Smooth muscle cell (in vitro differentiated cells): Measurements from ENCODE around the gene PA2G4. TPM values are rescaled to one million over a fixed set of nuclear protein-coding genes. Genes with fewer than 3 reads are reported as not detected.

ENCODE experiments used
- DNase-seq: peaks from one replicate; lab custom pipeline; 2025; ENCODE audit not compliant: unreplicated experiment; lab: John Stamatoyannopoulos, UW
- H2AFZ ChIP-seq: fragments of 200-600 bp; sonication (generic); 2 replicates; pipeline ENCODE4 v1.6.0; 2016; ENCODE audit warnings: antibody characterized with exemption, low read depth, mild to moderate bottlenecking
- H3F3A ChIP-seq: fragments of 200-600 bp; sonication (generic); 2 replicates; pipeline ENCODE4 v1.6.0; 2017; ENCODE audit warnings: antibody characterized with exemption, low read depth
- H3K27ac ChIP-seq: fragments of 200-600 bp; sonication (generic); 2 replicates; pipeline ENCODE4 v1.5.1; 2016; ENCODE audit warnings: low read depth, mild to moderate bottlenecking
- H3K27me3 ChIP-seq: fragments of 200-600 bp; sonication (generic); 2 replicates; pipeline ENCODE4 v1.6.1; 2016; ENCODE audit warnings: low read depth, mild to moderate bottlenecking
- H3K36me3 ChIP-seq: fragments of 200-600 bp; sonication (generic); 2 replicates; pipeline ENCODE4 v1.5.1; 2016; ENCODE audit warnings: low read depth
- H3K4me1 ChIP-seq: fragments of 200-600 bp; sonication (generic); 2 replicates; pipeline ENCODE4 v1.5.1; 2016; ENCODE audit warnings: low read depth
- H3K4me2 ChIP-seq: fragments of 200-600 bp; sonication (generic); 2 replicates; pipeline ENCODE4 v1.6.0; 2016; ENCODE audit warnings: mild to moderate bottlenecking
- H3K4me3 ChIP-seq: fragments of 200-600 bp; sonication (generic); 2 replicates; pipeline ENCODE4 v1.5.1; 2016; ENCODE audit warnings: mild to moderate bottlenecking
- H3K79me2 ChIP-seq: fragments of 200-600 bp; sonication (generic); 2 replicates; pipeline ENCODE4 v1.6.0; 2016; ENCODE audit warnings: low read depth, mild to moderate bottlenecking
- H3K9ac ChIP-seq: fragments of 200-600 bp; sonication (generic); 2 replicates; pipeline ENCODE4 v1.6.0; 2016; ENCODE audit warnings: low read depth
- H3K9me3 ChIP-seq: fragments of 200-600 bp; sonication (generic); replicated peaks from 2 replicates; pipeline ENCODE4 v1.5.1; 2016; ENCODE audit warnings: low read depth
- H4K20me1 ChIP-seq: fragments of 200-600 bp; sonication (generic); 2 replicates; pipeline ENCODE4 v1.6.0; 2016; ENCODE audit warnings: low read depth
- CTCF ChIP-seq: fragments of 200-600 bp; sonication (generic); IDR thresholded peaks from 2 replicates; pipeline ENCODE4 v1.5.1; 2017; ENCODE audit warnings: borderline replicate concordance, mild to moderate bottlenecking, antibody characterized with exemption; ENCODE audit not compliant: insufficient read depth, poor library complexity, severe bottlenecking
- WGBS: methylation state at CpG from one replicate; pipeline ENCODE4 v1.1.7; 2016; ENCODE audit warnings: low lambda C conversion rate; 5-methylcytosine and 5-hydroxymethylcytosine counted together
- polyA plus RNA-seq: library from polyadenylated mRNA; unstranded; fragments of >200 nt; fragmentation: Nextera tagmentation; extraction: Ambion mirVana; gene quantifications from 2 replicates; pipeline ENCODE4 v1.2.1, GENCODE V29; 2016
- total RNA-seq: library from RNA; depleted of rRNA; stranded (reverse); fragments of >200 nt; gene quantifications from 2 replicates; pipeline ENCODE4 v1.2.3, GENCODE V29; 2014

PA2G4 gene
- total and polyA plus RNA-seq, 2 experiments from 2014 or later: 99.8 to 118 TPM

- Histone ChIP-seq H3K9me3 (no peaks in the 10 kb centered on the region), H3K27ac (peak overlapping the region; percentile 82), H3K4me1 (peaks cover 35% of the 10 kb centered on the region), H3K27me3 (no peaks in the 10 kb centered on the region), H3K79me2 (peaks cover 30% of the 10 kb centered on the region), H3K4me3 (no peak overlapping the region), H3K4me2 (no peak overlapping the region), H3K36me3 (no peaks in the 10 kb centered on the region), H2AFZ (no peak overlapping the region), H3K9ac (no peak overlapping the region), H3F3A (peaks cover 59% of the 10 kb centered on the region), H4K20me1 (peaks cover 56% of the 10 kb centered on the region)
- TF ChIP-seq CTCF: no peak
- WGBS: 72% methylated on average over 11 of the region's 11 CpGs
- no peak for DNase-seq
These were observed 58.3 kb downstream of the PA2G4 start for GRCh38 chr12:56162468-56163290.

Other genes starting within 250 kb of the PA2G4 start
- gene PYM1, start 176.7 kb upstream of the PA2G4 start, total RNA-seq: 28.6 and 36.0 TPM in 2 replicates
- gene PYM1, start 176.7 kb upstream of the PA2G4 start, polyA plus RNA-seq: 48.2 and 51.2 TPM in 2 replicates
- 86.0 and 87.1 TPM in 2 replicates for gene DGKA, start 173.4 kb upstream of the PA2G4 start, total RNA-seq
- gene DGKA, start 173.4 kb upstream of the PA2G4 start, polyA plus RNA-seq: 66.3 and 125 TPM in 2 replicates
- 1.8 and 4.7 TPM in 2 replicates for gene PMEL, start 138.5 kb upstream of the PA2G4 start, total RNA-seq
- gene PMEL, start 138.5 kb upstream of the PA2G4 start, polyA plus RNA-seq: 1.4 and 1.9 TPM in 2 replicates
- 36.5 and 37.5 TPM in 2 replicates for gene CDK2, start 137.7 kb upstream of the PA2G4 start, total RNA-seq
- 25.8 and 33.3 TPM in 2 replicates for gene CDK2, start 137.7 kb upstream of the PA2G4 start, polyA plus RNA-seq
- 77.2 and 90.4 TPM in 2 replicates for gene RAB5B, start 130.5 kb upstream of the PA2G4 start, total RNA-seq
- 81.9 and 93.4 TPM in 2 replicates for gene RAB5B, start 130.5 kb upstream of the PA2G4 start, polyA plus RNA-seq
- 9.8 and 19.1 TPM in 2 replicates for gene SUOX, start 107.3 kb upstream of the PA2G4 start, total RNA-seq
- gene SUOX, start 107.3 kb upstream of the PA2G4 start, polyA plus RNA-seq: 12.8 and 13.8 TPM in 2 replicates
- gene IKZF4, start 83.5 kb upstream of the PA2G4 start, total RNA-seq: 3.9 and 4.2 TPM in 2 replicates
- gene IKZF4, start 83.5 kb upstream of the PA2G4 start, polyA plus RNA-seq: 5.4 and 6.8 TPM in 2 replicates
- 731 and 845 TPM in 2 replicates for gene RPS26, start 62.6 kb upstream of the PA2G4 start, total RNA-seq
- gene RPS26, start 62.6 kb upstream of the PA2G4 start, polyA plus RNA-seq: 282 and 323 TPM in 2 replicates
- 7.2 and 9.2 TPM in 2 replicates for gene ERBB3, start 24.4 kb upstream of the PA2G4 start, total RNA-seq
- gene ERBB3, start 24.4 kb upstream of the PA2G4 start, polyA plus RNA-seq: 1.2 and 9.8 TPM in 2 replicates
- 2,929 and 3,246 TPM in 2 replicates for gene RPL41, start 12.1 kb downstream of the PA2G4 start, total RNA-seq
- 2,414 and 2,571 TPM in 2 replicates for gene RPL41, start 12.1 kb downstream of the PA2G4 start, polyA plus RNA-seq
- gene ZC3H10, start 13.7 kb downstream of the PA2G4 start, total RNA-seq: 1.9 and 6.7 TPM in 2 replicates
- 2.8 TPM in 2 replicates for gene ZC3H10, start 13.7 kb downstream of the PA2G4 start, polyA plus RNA-seq
- 76.0 and 87.7 TPM in 2 replicates for gene ESYT1, start 23.7 kb downstream of the PA2G4 start, total RNA-seq
- 69.5 and 77.0 TPM in 2 replicates for gene ESYT1, start 23.7 kb downstream of the PA2G4 start, polyA plus RNA-seq
- gene MYL6B, start 48.0 kb downstream of the PA2G4 start, total RNA-seq: 44.5 and 59.0 TPM in 2 replicates
- 107 and 121 TPM in 2 replicates for gene MYL6B, start 48.0 kb downstream of the PA2G4 start, polyA plus RNA-seq
- gene MYL6, start 53.8 kb downstream of the PA2G4 start, total RNA-seq: 2,329 and 2,776 TPM in 2 replicates
- gene MYL6, start 53.8 kb downstream of the PA2G4 start, polyA plus RNA-seq: 4,165 and 4,181 TPM in 2 replicates
- gene SMARCC2, start 84.9 kb downstream of the PA2G4 start, total RNA-seq: 28.2 and 43.8 TPM in 2 replicates
- 32.2 and 39.2 TPM in 2 replicates for gene SMARCC2, start 84.9 kb downstream of the PA2G4 start, polyA plus RNA-seq
- gene RNF41, start 117.4 kb downstream of the PA2G4 start, total RNA-seq: 46.1 and 65.2 TPM in 2 replicates
- 19.4 and 22.2 TPM in 2 replicates for gene RNF41, start 117.4 kb downstream of the PA2G4 start, polyA plus RNA-seq
- gene NABP2, start 119.8 kb downstream of the PA2G4 start, total RNA-seq: 20.9 and 33.8 TPM in 2 replicates
- 14.2 and 16.4 TPM in 2 replicates for gene NABP2, start 119.8 kb downstream of the PA2G4 start, polyA plus RNA-seq
- 0.36 and 0.99 TPM in 2 replicates for gene SLC39A5, start 125.5 kb downstream of the PA2G4 start, total RNA-seq
- not detected in 2 replicates for gene SLC39A5, start 125.5 kb downstream of the PA2G4 start, polyA plus RNA-seq
- gene ANKRD52, start 153.8 kb downstream of the PA2G4 start, total RNA-seq: 31.4 and 32.5 TPM in 2 replicates
- gene ANKRD52, start 153.8 kb downstream of the PA2G4 start, polyA plus RNA-seq: 49.9 and 54.0 TPM in 2 replicates
- 8.7 and 11.0 TPM in 2 replicates for gene COQ10A, start 162.4 kb downstream of the PA2G4 start, total RNA-seq
- 9.8 and 16.8 TPM in 2 replicates for gene COQ10A, start 162.4 kb downstream of the PA2G4 start, polyA plus RNA-seq
- 96.5 and 138 TPM in 2 replicates for gene CS, start 195.8 kb downstream of the PA2G4 start, total RNA-seq
- gene CS, start 195.8 kb downstream of the PA2G4 start, polyA plus RNA-seq: 83.3 and 107 TPM in 2 replicates
- 147 and 171 TPM in 2 replicates for gene CNPY2, start 211.4 kb downstream of the PA2G4 start, total RNA-seq
- 334 and 342 TPM in 2 replicates for gene CNPY2, start 211.4 kb downstream of the PA2G4 start, polyA plus RNA-seq
- gene PAN2, start 229.4 kb downstream of the PA2G4 start, total RNA-seq: 20.3 and 55.6 TPM in 2 replicates
- gene PAN2, start 229.4 kb downstream of the PA2G4 start, polyA plus RNA-seq: 12.9 and 14.7 TPM in 2 replicates
- 0.54 and 1.9 TPM in 2 replicates for gene IL23A, start 234.3 kb downstream of the PA2G4 start, total RNA-seq
- 0.35 and 0.85 TPM in 2 replicates for gene IL23A, start 234.3 kb downstream of the PA2G4 start, polyA plus RNA-seq